GM21515 (cell line): ENCODE measurements around the gene APBA2.

ENCODE experiments used
- ATAC-seq: cut with Tn5 transposase; IDR thresholded peaks from one replicate; pipeline ENCODE4 v1.9.1; 2021; ENCODE audit not compliant: unreplicated experiment

APBA2 gene

GRCh38 chr15:29113336-29114220, 227.8 kb downstream of the APBA2 start:
- ATAC-seq: no peak

- ATAC-seq: no peak
These were observed 228.7 kb downstream of the APBA2 start for GRCh38 chr15:29114221-29115092.

- ATAC-seq: no peak
These were observed 229.6 kb downstream of the APBA2 start for GRCh38 chr15:29115093-29115991.

- no peak for ATAC-seq
These were observed 231.4 kb downstream of the APBA2 start for GRCh38 chr15:29116970-29117700.

- ATAC-seq: no peak
These were observed 232.0 kb downstream of the APBA2 start for GRCh38 chr15:29117778-29118177.

- ATAC-seq: no peak
These were observed 234.1 kb downstream of the APBA2 start for GRCh38 chr15:29119847-29120246.

- ATAC-seq: no peak
These were observed 235.0 kb downstream of the APBA2 start for GRCh38 chr15:29120593-29121368.

- ATAC-seq: no peak
These were observed 235.5 kb downstream of the APBA2 start for GRCh38 chr15:29121369-29121656.

GRCh38 chr15:29121907-29122306, 236.1 kb downstream of the APBA2 start:
- no peak for ATAC-seq

GRCh38 chr15:29122506-29122905, 236.7 kb downstream of the APBA2 start:
- ATAC-seq: no peak

GRCh38 chr15:29123171-29123570, 237.4 kb downstream of the APBA2 start:
- no peak for ATAC-seq

- no peak for ATAC-seq
These were observed 238.2 kb downstream of the APBA2 start for GRCh38 chr15:29123991-29124390.

- ATAC-seq: no peak
These were observed 239.0 kb downstream of the APBA2 start for GRCh38 chr15:29124581-29125381.

GRCh38 chr15:29125382-29126207, 239.8 kb downstream of the APBA2 start:
- ATAC-seq: no peak

- ATAC-seq: no peak
These were observed 240.4 kb downstream of the APBA2 start for GRCh38 chr15:29126208-29126536.

- no peak for ATAC-seq
These were observed 241.2 kb downstream of the APBA2 start for GRCh38 chr15:29126821-29127461.
